D721Med (cell line): Measurements from ENCODE around the gene UGCG.

Experiments used
- DNase-seq: peaks from one replicate; pipeline ENCODE4 v3.0.0; 2011; ENCODE audit warnings: low spot score; ENCODE audit not compliant: insufficient read length
- FAIRE-seq: peaks from 2 replicates; lab custom pipeline; 2011; peaks lifted over from hg19 to GRCh38; lab: Jason Lieb, UNC
- TF ChIP-seq, protein P1 (sequence below): IDR thresholded peaks from 2 replicates; pipeline ENCODE4 v1.5.1; 2012; ENCODE audit warnings: mild to moderate bottlenecking, control low read depth; ENCODE audit not compliant: insufficient read depth; ENCODE audit errors: missing control alignments

The UGCG gene

GRCh38 chr9:111895996-111896941, at the start of gene UGCG:
Gene UGCG (plus strand): TSS chr9:111896814. CDS start chr9:111897216, 402 bp downstream.
- FAIRE-seq (no peak), DNase-seq (peak; percentile 64)
- TF ChIP-seq, protein P1, sequence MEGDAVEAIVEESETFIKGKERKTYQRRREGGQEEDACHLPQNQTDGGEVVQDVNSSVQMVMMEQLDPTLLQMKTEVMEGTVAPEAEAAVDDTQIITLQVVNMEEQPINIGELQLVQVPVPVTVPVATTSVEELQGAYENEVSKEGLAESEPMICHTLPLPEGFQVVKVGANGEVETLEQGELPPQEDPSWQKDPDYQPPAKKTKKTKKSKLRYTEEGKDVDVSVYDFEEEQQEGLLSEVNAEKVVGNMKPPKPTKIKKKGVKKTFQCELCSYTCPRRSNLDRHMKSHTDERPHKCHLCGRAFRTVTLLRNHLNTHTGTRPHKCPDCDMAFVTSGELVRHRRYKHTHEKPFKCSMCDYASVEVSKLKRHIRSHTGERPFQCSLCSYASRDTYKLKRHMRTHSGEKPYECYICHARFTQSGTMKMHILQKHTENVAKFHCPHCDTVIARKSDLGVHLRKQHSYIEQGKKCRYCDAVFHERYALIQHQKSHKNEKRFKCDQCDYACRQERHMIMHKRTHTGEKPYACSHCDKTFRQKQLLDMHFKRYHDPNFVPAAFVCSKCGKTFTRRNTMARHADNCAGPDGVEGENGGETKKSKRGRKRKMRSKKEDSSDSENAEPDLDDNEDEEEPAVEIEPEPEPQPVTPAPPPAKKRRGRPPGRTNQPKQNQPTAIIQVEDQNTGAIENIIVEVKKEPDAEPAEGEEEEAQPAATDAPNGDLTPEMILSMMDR = no peak

DNA sequence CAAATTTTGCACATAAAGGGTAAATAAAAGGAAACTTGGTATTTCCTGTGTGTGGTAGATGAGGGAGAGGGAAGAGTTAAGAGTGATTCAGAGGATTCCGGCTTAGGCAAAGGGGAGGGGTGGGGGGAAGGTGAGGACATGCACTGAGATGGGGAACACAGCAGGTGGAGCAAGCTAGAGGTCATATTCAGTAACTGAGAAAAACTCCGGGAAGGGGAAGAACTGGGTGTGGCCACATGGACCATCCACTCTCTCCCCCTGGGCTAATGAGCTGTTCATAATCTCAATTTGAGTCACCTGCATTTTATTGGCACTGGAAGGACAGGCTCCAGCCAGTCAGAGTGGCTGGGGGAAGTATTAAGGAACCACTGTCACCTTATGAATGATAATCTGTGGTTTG, 45.1 kb upstream of the UGCG start:
- FAIRE-seq (no peak), DNase-seq (no peak)
- TF ChIP-seq, protein P1 = no peak

GRCh38 chr9:111852291-111852690, 44.3 kb upstream of the UGCG start:
- FAIRE-seq = no peak
- DNase-seq = no peak
- TF ChIP-seq, protein P1 = no peak

DNA sequence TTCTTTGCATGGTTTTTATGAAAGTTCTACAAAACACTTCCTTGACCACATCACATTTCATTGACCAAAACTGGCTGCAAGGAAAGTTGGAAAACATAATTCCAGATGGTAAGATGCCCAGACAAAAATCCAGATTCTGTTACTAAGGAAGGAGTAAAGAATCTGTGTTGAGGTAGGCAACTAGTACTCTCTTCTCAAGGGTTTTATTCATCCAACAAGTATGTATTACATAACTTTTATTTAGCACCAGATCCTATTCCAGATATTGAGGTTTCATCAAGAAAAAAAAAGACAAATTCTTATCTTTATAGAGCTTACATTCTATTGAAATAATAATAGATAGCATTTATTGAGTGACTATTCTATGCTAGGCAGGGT, 43.2 kb upstream of the UGCG start:
- no peak for DNase-seq
- FAIRE-seq = no peak
- TF ChIP-seq, protein P1 = no peak

DNA sequence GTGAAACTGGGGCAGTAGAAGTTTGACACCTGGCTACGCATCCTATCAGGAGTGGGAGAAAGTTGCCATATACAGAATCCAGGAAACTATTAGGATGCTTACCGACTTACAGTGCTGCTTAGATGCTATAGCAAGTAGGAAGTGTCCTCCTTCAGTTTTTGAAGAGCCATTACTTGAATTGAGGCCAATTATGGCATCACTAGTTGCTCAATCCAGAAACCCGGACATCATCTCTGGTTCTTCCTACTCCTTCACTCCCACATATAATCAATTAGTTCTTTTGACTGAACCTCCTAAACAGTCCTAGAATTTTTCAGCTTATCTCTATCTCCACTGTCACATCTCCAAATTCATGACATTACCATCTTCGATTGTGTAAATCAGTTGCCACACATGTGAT, 41.8 kb upstream of the UGCG start:
- TF ChIP-seq, protein P1 = no peak
- FAIRE-seq (no peak), DNase-seq (no peak)

DNA sequence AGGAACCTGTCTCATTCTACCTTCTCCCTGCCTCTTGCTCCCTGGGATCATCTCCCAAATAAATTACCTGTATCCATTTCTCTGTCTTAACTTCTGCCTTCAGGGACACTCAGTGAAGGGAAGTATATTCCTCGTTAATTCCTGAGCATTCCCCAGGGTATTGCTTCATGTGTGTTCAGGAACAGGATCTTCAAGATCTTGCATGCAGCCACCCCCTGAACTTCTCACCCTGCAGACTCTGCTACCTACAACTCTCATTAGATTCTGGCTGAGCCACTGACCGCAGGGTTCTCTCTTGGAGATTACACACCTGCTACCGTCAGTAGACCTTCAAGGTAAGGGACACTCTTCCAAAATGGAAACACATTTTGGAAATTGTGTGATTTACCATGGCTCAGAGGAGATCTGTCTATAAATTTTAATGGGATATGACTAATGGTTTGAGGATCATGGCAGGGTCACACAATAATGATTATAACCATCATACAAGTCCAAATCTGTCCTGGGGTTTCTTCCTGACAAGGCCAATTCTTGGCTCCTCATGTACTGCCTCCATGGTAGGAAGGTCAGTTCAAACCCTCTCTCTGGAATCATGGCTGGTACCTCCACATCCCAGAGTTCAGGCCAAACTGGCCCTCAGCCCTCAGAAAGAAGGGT, 38.9 kb upstream of the UGCG start:
- FAIRE-seq (no peak), DNase-seq (no peak)
- TF ChIP-seq, protein P1 = no peak
